GM23338 (cell line): ENCODE data around the gene MCIDAS. TPM values are rescaled to one million over a fixed set of nuclear protein-coding genes. Genes with fewer than 3 reads are reported as not detected.

ENCODE experiments used
- ATAC-seq: fragments of 200-7000 bp; cut with Tn5 transposase; 3 replicates; pipeline ENCODE4 v1.9.1; 2020
- DNase-seq: peaks from one replicate; pipeline ENCODE4 v3.0.0-alpha.2; 2015; ENCODE audit warnings: low spot score
- H2AFZ ChIP-seq: fragments of 200-600 bp; sonication (generic); 2 replicates; pipeline ENCODE4 v1.8.0; 2016; ENCODE audit warnings: antibody characterized with exemption, mild to moderate bottlenecking, moderate library complexity
- H3F3A ChIP-seq: fragments of 200-600 bp; sonication (generic); replicated peaks from 2 replicates; pipeline ENCODE4 v1.8.0; 2017; ENCODE audit warnings: antibody characterized with exemption, mixed run types, low read depth
- H3K27ac ChIP-seq: fragments of 200-600 bp; sonication (generic); 2 replicates; pipeline ENCODE4 v1.6.1; 2016; ENCODE audit warnings: low read depth
- H3K27me3 ChIP-seq: fragments of 200-600 bp; sonication (generic); 2 replicates; pipeline ENCODE4 v1.8.0; 2016; ENCODE audit warnings: mild to moderate bottlenecking, mixed run types, moderate library complexity; ENCODE audit not compliant: insufficient read depth
- H3K36me3 ChIP-seq: fragments of 200-600 bp; sonication (generic); 2 replicates; pipeline ENCODE4 v1.8.0; 2016; ENCODE audit warnings: mild to moderate bottlenecking; ENCODE audit not compliant: insufficient read depth
- H3K4me1 ChIP-seq: fragments of 200-600 bp; sonication (generic); 2 replicates; pipeline ENCODE4 v1.8.0; 2016; ENCODE audit warnings: mild to moderate bottlenecking, moderate library complexity; ENCODE audit not compliant: insufficient read depth
- H3K4me2 ChIP-seq: fragments of 200-600 bp; sonication (generic); 2 replicates; pipeline ENCODE4 v1.7.1; 2017; ENCODE audit warnings: mixed run types
- H3K4me3 ChIP-seq: fragments of 200-600 bp; sonication (generic); 2 replicates; pipeline ENCODE4 v1.6.1; 2016; ENCODE audit warnings: mixed run types
- H3K79me2 ChIP-seq: fragments of 200-600 bp; sonication (generic); replicated peaks from 2 replicates; pipeline ENCODE4 v1.8.0; 2017; ENCODE audit warnings: mild to moderate bottlenecking; ENCODE audit not compliant: insufficient read depth
- H3K9me2 ChIP-seq: fragments of 200-600 bp; sonication (generic); 2 replicates; pipeline ENCODE4 v1.8.0; 2017; ENCODE audit not compliant: insufficient read depth
- H4K20me1 ChIP-seq: fragments of 200-600 bp; sonication (generic); replicated peaks from 2 replicates; pipeline ENCODE4 v1.8.0; 2017; ENCODE audit warnings: mild to moderate bottlenecking; ENCODE audit not compliant: insufficient read depth
- H3K27ac Mint-ChIP-seq: 2 replicates; pipeline ENCODE4 v1.8.0; 2020; ENCODE audit warnings: inconsistent platforms, mild to moderate bottlenecking, moderate library complexity, mixed read lengths
- H3K27me3 Mint-ChIP-seq: 3 replicates; pipeline ENCODE4 v1.8.0; 2022; ENCODE audit warnings: low read depth, mild to moderate bottlenecking, moderate library complexity, mixed read lengths, inconsistent platforms; ENCODE audit not compliant: insufficient read depth, poor library complexity
- H3K36me3 Mint-ChIP-seq: 3 replicates; pipeline ENCODE4 v1.8.0; 2021; ENCODE audit warnings: low read depth, mild to moderate bottlenecking, inconsistent platforms, moderate library complexity, mixed read lengths
- H3K4me1 Mint-ChIP-seq: 3 replicates; pipeline ENCODE4 v1.8.0; 2020; ENCODE audit warnings: mild to moderate bottlenecking, inconsistent platforms, mixed read lengths
- H3K4me3 Mint-ChIP-seq: 3 replicates; pipeline ENCODE4 v1.8.0; 2021; ENCODE audit warnings: moderate library complexity, mild to moderate bottlenecking, inconsistent platforms, mixed read lengths
- H3K9me3 Mint-ChIP-seq: 3 replicates; pipeline ENCODE4 v1.8.0; 2020; ENCODE audit warnings: moderate library complexity, mild to moderate bottlenecking, inconsistent platforms, mixed read lengths
- CTCF ChIP-seq, 2 experiments: fragments of 200-600 bp in 1 of 2; sonication (generic) in 1 of 2; conservative IDR thresholded peaks; 2 replicates each; pipeline versions ENCODE4 v1.5.1 to v1.6.1; 2016 to 2017; ENCODE audit warnings: antibody characterized with exemption in 2 of 2, low read depth in 2 of 2, mild to moderate bottlenecking in 2 of 2, moderate library complexity in 1 of 2
- ETS1 ChIP-seq: IDR thresholded peaks from 2 replicates; pipeline ENCODE4 v1.6.1; 2016; ENCODE audit warnings: antibody characterized with exemption
- EZH2 ChIP-seq: fragments of 200-600 bp; sonication (generic); IDR thresholded peaks from one replicate; pipeline ENCODE4 v1.8.0; 2017; ENCODE audit warnings: antibody characterized with exemption, mild to moderate bottlenecking, low read depth; ENCODE audit not compliant: unreplicated experiment
- polyA plus RNA-seq: library from polyadenylated mRNA; unstranded; fragments of >200 nt; fragmentation: Nextera tagmentation; extraction: Ambion mirVana; gene quantifications from 2 replicates; pipeline ENCODE4 v1.2.1, GENCODE V29; 2016
- total RNA-seq: library from RNA; depleted of rRNA; stranded (reverse); fragments of >200 nt; shearing (Covaris generic); gene quantifications from 2 replicates; pipeline ENCODE4 v1.2.3, GENCODE V29; 2014
- TF ChIP-seq, protein P1 (sequence below): fragments of 250-450 bp; sonication (Bioruptor Pico); IDR thresholded peaks from 2 replicates; pipeline ENCODE4 v1.5.0; 2020; ENCODE audit warnings: mild to moderate bottlenecking, moderate library complexity

The MCIDAS gene
- total and polyA plus RNA-seq, 2 experiments from 2014 or later = not detected

GRCh38 chr5:55172051-55172899 lies 54.8 kb downstream of the MCIDAS start:
- H3K9me2 ChIP-seq = no peaks in the 10 kb centered on the region
- H4K20me1 ChIP-seq = 0 out of 2 replicates have a peak, but pooled peaks cover 15% of the 10 kb centered on the region
- TF ChIP-seq, protein P1, sequence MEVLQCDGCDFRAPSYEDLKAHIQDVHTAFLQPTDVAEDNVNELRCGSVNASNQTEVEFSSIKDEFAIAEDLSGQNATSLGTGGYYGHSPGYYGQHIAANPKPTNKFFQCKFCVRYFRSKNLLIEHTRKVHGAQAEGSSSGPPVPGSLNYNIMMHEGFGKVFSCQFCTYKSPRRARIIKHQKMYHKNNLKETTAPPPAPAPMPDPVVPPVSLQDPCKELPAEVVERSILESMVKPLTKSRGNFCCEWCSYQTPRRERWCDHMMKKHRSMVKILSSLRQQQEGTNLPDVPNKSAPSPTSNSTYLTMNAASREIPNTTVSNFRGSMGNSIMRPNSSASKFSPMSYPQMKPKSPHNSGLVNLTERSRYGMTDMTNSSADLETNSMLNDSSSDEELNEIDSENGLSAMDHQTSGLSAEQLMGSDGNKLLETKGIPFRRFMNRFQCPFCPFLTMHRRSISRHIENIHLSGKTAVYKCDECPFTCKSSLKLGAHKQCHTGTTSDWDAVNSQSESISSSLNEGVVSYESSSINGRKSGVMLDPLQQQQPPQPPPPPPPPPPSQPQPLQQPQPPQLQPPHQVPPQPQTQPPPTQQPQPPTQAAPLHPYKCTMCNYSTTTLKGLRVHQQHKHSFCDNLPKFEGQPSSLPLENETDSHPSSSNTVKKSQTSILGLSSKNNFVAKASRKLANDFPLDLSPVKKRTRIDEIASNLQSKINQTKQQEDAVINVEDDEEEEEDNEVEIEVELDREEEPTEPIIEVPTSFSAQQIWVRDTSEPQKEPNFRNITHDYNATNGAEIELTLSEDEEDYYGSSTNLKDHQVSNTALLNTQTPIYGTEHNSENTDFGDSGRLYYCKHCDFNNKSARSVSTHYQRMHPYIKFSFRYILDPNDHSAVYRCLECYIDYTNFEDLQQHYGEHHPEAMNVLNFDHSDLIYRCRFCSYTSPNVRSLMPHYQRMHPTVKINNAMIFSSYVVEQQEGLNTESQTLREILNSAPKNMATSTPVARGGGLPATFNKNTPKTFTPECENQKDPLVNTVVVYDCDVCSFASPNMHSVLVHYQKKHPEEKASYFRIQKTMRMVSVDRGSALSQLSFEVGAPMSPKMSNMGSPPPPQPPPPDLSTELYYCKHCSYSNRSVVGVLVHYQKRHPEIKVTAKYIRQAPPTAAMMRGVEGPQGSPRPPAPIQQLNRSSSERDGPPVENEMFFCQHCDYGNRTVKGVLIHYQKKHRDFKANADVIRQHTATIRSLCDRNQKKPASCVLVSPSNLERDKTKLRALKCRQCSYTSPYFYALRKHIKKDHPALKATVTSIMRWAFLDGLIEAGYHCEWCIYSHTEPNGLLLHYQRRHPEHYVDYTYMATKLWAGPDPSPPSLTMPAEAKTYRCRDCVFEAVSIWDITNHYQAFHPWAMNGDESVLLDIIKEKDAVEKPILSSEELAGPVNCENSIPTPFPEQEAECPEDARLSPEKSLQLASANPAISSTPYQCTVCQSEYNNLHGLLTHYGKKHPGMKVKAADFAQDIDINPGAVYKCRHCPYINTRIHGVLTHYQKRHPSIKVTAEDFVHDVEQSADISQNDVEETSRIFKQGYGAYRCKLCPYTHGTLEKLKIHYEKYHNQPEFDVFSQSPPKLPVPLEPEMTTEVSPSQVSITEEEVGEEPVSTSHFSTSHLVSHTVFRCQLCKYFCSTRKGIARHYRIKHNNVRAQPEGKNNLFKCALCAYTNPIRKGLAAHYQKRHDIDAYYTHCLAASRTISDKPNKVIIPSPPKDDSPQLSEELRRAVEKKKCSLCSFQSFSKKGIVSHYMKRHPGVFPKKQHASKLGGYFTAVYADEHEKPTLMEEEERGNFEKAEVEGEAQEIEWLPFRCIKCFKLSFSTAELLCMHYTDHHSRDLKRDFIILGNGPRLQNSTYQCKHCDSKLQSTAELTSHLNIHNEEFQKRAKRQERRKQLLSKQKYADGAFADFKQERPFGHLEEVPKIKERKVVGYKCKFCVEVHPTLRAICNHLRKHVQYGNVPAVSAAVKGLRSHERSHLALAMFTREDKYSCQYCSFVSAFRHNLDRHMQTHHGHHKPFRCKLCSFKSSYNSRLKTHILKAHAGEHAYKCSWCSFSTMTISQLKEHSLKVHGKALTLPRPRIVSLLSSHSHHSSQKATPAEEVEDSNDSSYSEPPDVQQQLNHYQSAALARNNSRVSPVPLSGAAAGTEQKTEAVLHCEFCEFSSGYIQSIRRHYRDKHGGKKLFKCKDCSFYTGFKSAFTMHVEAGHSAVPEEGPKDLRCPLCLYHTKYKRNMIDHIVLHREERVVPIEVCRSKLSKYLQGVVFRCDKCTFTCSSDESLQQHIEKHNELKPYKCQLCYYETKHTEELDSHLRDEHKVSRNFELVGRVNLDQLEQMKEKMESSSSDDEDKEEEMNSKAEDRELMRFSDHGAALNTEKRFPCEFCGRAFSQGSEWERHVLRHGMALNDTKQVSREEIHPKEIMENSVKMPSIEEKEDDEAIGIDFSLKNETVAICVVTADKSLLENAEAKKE (CRISPR knock-in tag) = no peak
- TF ChIP-seq CTCF (conservative IDR thresholded peaks at IDR 0.05; ENCODE audit: low read depth in 2 of 2) (peak; percentile 93 to 97), EZH2 (no peak), ETS1 (no peak)
- no peaks in the 10 kb centered on the region for H3K36me3 ChIP-seq
- H3K4me2 ChIP-seq = peak overlapping the region; percentile 79
- H3K27me3 Mint-ChIP-seq = peaks cover 60% of the 10 kb centered on the region
- ATAC-seq (peak; percentile 31), DNase-seq (peak; percentile 88)
- peaks cover 59% of the 10 kb centered on the region for H3K27me3 ChIP-seq
- H3K27ac ChIP-seq = no peak overlapping the region
- no peaks in the 10 kb centered on the region for H3K9me3 Mint-ChIP-seq
- H3K4me3 ChIP-seq = peak overlapping the region; percentile 49
- H2AFZ ChIP-seq = no peak overlapping the region
- H3K27ac Mint-ChIP-seq = no peak overlapping the region
- peak overlapping the region; percentile 76 for H3K4me3 Mint-ChIP-seq
- no peaks in the 10 kb centered on the region for H3K36me3 Mint-ChIP-seq
- H3K4me1 Mint-ChIP-seq = peaks cover 24% of the 10 kb centered on the region; the same call in 2 of the 3 replicates
- no peaks in the 10 kb centered on the region for H3K79me2 ChIP-seq
- H3K4me1 ChIP-seq = peaks cover 14% of the 10 kb centered on the region; the same call in 1 of the 2 replicates
- H3F3A ChIP-seq = 0 out of 2 replicates have a peak, but pooled peaks cover 3% of the 10 kb centered on the region
